ENCODE measurements around the gene GREB1L.

The GREB1L gene

DNA sequence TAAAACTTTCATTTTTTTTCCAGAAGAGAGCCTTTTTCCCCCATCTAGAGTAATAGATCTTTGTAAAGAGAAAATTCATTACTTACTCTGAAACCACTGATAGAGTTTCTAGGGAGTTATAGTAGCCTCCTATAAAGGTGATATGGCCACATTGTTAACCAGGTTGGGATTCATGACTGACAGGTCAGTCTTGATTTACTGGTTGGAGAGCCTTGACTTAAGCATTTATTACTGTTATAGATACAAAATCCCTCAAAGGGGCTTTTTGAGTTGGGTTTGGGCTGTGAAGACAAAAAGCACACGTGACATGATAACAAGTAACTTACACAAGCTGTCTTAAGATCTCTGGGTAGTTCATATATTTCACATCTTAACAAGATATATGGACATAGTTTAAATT, 141.0 kb downstream of the GREB1L start:
- FAIRE-seq: no peak

DNA sequence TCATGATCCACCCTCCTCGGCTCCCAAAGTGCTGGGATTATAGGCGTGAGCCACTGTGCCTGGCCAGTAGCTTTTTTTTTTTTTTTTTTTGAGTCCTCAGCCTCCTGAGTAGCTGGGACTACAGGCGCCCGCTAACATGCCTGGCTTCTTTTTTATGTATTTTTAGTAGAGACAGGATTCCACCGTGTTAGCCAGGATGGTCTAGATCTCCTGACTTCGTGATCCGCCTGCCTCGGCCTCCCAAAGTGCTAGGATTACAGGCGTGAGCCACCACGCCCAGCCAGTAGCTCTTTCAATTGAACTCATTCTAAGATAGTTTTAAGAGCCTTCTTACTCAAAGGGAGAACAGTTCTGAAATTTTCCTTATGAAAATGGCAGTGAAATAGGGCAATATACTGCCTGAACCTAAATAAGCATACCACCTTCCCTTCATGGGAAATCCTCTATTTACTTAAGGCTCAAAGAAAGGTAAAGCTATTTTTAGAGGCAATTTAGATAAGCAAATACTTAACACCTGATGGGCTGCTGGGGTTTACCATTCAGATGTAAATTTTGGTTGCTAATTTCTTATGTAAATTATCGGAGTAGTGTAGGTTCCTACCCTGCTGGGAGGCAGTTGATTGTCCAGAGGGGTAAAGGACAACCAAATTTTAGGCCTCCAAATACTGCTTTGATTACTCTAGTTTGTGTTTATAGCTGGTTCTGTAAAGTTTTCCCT, 144.7 kb downstream of the GREB1L start:
- no peak for FAIRE-seq

DNA sequence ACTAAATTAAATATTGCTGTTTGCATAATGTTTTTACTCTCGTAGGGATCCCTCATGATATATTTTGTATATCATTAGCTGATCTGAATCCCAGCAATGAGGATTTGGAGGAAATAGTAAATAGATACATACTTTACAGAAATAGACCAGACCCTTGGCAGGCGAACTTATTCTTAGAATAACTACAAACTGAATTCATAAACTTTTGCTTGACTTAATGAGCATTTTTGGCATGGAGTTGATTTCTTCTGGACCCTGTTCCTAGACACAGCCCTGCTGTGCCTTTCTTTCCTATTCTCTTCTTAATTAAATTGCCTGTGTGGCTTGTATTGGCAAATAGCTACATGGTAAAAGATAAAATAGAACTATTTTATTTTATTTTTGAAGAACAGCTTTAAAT, 145.9 kb downstream of the GREB1L start:
- no peak for FAIRE-seq

DNA sequence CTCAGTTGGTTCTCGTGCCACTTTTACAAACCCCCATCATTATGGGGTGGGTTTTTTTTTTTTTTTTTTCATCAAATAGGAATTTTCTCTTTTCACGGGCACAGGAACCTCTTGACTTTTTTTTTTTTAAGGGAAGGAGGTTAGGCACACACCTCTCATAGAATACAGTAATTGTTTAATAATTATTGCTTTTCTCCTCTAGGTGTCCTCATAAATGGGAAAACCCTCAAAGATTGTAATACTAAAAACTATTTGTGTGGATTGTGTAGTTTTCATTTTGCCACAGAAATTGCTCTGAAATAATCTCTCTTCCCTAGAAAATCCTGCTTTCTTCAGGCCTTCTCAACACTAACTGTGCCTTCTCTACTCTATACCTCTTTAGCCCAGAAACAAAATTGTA, 147.3 kb downstream of the GREB1L start:
- FAIRE-seq: no peak

DNA sequence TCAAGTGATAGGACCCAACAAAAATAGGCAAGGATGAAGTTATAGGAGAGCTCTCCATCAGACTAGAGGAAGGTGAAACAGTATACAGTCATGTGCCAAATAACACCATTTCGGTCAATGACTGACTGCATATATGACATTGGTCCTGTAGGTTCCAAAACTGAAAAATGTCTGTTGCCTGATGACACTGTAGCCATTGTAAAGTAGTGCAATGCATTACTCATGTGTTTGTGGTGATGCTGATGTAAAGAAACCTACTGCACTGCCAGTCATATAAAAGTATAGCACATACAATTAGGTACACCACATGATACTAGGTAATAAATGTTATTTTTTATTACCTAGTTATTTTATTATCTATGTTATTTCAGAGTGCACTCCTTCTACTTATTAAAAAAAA, 147.9 kb downstream of the GREB1L start:
- no peak for FAIRE-seq

DNA sequence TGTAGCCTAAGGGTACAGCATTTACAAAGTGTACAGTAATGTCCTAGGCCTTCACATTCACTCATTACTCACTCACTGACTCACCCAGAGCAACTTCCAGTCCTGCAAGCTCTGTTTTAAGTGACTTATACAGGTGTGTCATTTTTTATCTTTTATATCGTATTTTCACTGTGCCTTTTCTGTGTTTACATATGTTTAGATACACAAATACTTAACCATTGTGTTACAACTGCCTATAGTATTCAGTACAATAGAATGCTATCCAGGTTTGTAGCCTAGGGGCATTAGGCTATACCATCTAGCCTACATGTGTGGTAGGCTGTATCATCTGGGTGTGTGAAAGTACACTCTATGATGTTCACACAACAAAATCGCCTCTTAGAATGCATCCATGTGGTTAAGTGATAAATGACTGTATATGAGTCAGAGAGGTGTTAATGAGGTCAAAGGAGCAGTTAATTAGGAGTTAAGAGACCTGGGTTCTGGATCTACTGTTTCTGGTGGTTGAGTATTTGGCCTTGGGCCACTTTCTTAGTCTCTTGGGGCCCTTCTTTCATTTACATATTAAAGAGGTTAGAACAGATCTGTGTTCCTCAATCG, 149.1 kb downstream of the GREB1L start:
- no peak for FAIRE-seq

DNA sequence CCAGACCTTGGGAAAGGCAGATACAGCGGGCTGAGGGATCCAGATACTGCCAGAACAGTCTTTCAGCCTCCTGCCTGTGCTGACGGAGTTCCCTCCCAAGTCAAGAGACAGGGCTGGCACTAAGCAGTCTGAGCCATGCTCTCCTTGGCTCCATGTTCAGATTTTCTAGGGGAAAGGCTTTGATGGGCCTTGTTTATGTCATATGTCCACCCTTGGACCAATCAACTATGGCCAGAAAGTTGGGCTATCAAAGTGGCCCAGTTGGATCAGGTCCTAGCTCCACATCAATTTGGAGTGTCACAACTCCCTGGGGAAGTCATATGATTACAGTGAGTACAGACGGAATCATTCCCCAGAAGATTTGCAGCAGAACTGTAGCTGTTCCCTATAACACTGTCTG, 152.0 kb downstream of the GREB1L start:
- no peak for FAIRE-seq

DNA sequence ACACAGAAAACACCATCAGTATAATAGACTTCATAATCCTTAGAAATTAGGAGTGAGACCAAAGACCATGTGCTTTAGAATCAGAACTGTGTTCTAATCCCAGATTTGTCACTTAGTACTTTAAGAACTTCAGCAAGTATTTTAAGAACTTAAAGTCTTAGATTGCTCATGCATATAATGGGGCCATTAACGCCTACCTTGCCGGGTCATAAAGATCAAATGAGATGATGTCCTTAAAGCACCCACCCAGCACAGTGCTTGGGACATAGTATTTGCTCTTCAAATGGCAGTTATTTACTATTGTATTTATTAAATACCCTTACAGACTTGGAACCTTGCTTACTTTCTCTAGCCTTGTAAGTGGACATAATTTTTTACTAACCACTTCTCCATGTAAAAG, 156.1 kb downstream of the GREB1L start:
- no peak for FAIRE-seq

DNA sequence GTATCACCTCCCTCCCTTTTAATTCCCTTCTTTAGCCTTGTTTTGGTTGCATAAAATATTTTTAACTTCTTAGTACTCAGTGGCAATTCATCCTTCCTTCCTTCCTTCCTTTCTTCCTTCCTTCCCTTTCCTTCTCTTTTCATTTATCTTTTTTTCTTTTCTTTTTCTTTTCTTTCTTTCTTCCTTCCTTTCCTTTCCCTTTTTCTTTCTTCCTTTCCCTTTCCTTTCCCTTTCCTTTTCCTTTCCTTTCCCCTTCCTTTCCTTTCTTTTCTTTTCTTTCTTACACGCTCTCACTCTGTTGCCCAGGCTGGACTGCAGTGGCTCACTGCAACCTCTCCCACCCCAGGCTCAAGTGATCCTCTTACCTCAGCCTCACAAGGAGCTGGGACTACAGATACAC, 160.2 kb downstream of the GREB1L start:
- FAIRE-seq: no peak

DNA sequence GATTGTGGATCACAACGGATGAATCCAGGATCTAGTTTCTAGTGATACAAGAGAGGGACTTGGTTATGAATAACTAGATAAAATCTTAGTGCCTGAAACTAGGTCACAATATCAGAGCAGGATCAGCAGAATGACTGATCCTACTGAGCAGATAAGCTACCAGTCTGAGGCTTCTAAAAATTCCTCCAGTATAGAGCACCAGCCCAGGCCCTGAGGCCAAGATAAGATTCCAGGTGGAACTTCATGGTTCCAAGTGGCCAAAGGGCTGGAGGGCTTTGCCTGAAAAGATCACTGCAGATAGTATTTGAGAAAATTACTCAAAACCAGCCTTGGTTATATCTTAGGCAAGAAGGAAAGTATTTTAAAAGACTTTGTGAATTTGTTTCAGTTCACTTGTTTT, 162.4 kb downstream of the GREB1L start:
- FAIRE-seq: no peak

DNA sequence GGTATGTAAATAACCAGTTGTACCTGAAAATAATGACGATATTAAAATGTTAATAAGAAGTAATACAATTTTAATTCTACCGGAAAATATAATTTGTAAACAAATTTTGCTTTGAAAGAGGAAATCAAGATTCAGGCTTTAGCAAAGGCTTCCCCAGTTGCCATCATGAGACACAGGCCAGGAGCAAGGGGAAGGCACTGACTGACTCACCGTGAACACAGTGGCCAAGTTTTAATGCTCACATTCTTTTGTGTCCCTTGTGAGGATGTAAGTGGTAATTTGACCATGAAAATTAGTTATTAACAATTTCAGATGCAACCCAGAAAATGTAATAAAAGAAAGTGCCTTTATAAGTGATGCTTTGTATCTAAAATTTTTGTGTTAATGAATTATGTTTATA, 164.1 kb downstream of the GREB1L start:
- FAIRE-seq: no peak

DNA sequence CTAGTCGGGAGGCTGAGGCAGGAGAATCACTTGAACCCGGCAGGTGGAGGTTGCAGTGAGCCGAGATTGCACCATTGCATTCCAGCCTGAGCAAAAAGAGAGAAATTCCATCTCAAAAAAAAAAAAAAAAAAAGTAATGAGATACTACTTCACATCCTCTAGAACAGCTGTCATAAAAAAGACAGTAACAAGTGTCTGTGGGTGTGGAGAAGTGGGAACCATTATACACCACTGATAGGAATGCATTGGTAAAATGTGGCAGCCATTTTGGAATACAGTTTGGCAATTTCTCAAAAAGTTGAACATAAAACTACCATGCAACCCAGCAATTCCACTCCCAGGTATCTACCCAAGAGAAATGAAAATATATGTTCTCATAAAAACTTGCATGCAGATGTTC, 166.6 kb downstream of the GREB1L start:
- FAIRE-seq: no peak

DNA sequence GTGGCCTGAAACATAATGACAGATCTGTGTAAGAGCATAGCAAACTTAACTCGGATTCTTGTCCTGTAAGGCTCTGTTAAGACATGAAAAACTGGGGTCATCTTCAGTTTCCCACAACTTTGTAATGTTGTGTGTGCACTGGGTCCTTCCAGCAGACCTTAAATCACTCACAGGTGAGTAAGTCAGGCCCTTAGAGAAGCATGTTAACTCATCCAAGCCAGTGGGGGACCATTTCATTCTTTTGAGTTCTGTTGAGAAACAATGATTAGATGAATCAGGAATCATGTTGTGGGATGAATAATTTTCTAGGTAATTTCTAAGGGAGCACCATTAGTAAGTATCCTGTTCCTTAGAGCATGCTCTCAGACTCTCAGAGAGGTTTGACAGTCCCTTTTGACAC, 191.4 kb downstream of the GREB1L start:
- FAIRE-seq: no peak

DNA sequence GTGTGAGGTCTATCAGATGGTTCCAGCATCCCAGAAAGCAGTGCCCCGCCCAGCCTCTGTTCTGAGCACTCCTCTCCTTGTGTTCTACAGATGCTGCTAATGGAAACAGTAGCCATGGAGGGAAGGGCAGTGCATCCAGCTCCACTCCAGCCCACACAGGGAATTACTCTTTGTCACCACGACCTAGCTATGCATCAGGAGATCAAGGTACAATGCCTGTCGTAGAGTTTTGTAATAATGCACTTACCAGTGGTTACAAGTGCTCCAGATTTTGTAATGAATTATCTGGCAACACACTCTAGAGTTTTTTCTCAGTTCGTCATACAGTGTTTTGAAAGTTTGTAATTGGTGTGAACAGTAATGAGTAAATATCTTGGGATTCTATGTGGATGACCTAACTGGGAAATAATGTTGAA, 197.4 kb downstream of the GREB1L start:
- FAIRE-seq: no peak

DNA sequence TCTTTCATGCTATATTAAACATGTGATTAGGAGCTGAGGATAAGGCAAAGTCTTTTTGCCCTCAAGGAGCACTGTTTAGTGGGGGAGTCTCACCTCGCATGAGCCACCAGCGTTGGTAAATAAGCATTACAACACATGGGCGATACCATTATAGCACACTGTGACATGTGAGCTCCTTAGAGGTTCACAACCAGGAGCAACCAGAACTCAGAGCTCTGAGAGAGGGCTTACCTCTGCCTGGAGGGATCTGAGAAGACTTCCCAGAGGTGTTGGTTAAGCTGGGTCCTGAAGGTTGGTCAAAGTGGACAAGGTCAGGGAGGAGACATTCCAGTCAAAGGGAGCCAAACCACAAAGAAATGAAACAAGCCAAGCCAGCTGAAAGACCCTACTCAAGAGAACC, 199.6 kb downstream of the GREB1L start:
- FAIRE-seq: no peak

DNA sequence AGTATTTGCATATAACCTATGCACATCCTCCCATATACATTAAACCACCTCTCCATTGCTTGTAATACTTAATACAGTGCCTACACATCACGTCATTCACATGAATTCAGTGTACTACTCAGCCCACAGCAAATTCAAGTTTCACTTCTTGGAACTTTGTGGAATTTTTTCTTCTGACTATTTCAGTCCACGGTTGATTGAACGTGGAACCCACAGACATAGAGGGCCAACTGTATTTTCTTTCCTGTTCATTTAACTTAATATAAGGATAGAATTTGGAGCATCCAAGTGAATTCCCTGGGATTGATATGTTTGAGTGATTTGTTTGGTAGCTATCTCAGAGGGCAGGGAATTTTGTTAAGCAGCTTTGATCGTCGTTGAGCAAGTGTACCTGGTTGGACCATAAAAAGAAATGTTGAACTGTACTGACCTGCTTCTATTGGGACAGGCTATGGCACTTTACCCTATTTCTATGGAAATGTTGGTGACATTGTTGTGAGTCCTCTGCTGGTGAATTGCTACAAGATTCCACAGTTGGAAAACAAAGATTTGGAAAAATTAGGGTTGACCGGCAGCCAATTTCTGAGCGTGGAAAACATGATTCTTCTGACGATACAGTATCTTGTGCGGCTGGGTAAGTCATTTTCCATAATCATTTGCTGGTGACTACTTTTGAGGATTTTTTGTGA, 201.9 kb downstream of the GREB1L start:
- FAIRE-seq: no peak

DNA sequence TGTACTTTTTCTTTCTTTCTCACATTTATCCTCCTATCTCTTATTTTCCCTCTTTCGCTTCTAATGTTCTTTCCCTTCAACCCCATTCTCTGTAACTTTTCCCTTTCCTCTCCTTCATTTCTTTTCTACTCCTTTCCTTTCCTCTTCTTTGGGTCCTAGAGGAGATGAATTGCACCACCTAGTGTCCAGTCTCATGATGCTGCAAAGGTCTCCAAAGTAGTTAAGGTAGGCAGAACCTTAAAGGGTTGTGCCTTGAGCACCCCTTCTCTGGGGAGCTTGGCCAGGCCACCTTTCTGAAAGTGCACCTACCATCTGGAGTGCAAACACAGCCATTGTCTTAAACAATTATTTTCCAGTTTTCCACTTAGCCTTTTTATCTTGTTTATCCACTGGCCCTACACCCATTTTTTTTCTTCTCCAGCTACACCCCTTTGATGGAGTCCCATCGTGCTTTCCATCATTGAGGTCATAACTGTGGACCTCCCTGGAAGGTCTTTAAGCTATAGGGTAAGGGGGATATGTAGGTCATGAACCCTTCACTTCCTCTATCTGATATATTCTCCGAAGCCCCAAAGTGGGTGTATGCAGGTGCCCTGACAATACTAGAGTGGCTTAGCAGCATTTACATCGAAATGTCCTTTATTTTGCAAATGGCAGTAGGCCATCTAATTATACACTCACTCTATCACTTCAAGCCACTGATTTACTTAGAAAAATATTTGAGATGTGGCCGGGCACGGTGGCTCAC, 202.6 kb downstream of the GREB1L start:
- FAIRE-seq: no peak

DNA sequence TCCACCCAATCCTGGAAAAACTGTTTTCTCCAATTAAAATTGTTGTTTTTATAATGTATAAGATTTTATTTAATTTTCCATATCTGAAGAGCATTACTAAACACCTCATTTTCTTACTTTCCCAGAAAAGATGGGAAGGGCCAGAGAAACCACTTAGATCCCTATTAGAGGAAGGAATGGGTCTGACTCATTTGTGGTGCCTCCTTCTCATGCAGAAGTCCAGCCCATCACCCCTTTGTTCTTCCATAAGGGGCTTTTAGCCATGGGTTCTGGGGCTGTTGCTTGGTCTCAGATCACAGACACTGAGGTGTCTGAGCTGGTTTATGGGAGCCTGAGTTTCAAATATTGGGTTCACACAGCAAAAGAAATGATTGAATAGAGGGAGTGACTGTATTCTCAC, 206.3 kb downstream of the GREB1L start:
- no peak for FAIRE-seq

DNA sequence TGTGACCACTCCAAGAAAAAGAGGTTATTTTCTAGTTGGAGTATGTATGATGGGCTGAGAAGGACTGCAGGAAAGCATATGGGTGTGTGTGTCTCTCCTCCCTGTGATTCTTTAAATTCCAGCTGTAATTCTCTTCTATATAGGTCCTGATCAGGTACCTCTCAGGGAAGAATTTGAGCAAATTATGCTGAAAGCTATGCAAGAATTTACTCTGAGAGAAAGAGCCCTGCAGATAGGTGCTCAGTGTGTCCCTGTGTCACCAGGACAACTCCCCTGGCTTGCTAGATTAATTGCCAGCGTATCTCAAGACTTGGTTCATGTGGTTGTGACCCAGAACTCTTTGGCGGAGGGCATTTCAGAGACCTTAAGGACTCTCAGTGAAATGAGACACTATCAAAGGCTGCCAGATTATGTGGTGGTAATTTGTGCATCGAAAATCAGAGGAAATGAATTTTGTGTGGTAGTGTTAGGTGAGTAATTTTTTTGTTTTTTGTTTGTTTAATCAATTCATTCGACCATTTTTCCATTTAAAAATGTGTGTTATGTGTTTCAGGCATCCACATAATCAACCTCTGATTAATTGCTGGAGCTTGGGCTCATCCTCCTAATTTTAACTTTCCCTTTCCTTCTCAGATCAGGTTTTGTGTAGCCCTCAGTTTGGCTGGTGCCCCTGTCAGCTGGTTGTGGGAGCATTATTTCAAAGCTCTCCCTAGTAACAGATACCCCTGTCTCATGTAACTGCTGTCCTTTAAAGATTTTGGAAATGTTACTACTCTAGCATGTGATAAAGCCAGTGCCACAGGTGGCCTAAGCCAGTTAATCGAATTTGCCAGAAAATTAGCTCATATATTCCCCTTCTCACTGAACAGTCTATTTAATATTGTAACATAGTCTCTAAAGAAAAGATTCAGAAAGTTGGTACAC, 207.6 kb downstream of the GREB1L start:
- FAIRE-seq: no peak

DNA sequence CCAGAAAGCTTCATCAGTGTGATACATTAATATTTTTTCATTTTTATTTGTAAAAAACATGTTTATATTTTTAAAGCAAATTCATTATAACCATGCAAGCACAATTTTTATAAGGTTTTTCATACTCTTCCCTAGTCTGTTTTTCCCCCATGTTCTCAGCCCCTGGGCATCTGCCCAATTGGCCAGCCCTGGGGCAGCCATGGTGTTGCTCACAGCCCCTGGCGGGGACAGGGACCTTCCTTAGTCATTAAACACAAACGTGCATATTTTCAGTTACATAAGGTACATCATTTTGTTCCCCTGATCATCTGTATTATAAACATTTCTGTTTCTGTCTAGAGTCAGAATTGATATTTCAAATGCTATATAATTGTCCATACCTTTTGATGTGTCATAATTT, 208.5 kb downstream of the GREB1L start:
- no peak for FAIRE-seq

DNA sequence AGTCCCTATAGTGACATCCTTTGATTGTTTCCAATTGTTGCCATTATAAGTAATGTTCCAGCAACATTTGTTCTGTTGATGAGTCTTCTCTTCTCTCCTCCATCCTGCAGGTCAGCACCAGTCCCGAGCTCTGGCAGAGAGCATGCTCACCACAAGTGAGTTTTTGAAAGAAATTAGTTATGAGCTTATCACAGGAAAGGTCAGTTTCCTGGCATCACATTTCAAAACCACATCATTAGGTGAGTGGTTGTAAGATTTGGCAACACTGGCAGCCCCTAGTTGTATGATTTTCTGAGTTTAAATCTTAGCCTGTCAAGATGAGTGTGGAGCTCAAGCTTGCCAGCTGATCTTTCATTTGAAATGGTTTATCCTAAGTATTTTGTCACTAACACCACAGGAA, 208.9 kb downstream of the GREB1L start:
- FAIRE-seq: no peak

DNA sequence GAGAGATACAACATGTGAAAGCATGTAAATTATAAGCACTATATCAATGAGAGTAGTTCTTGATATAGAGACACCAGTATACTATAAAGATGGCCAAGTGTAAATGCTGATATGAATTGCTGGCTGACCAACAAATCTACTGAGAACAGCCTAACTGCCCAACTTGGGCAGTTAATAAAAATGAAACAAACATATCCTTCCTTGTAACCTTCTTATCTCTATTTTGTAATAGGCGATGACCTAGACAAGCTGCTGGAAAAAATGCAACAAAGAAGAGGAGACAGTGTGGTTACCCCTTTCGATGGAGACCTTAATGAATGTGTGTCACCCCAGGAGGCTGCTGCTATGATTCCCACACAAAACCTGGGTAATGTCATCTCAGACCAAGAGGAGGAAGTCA, 209.8 kb downstream of the GREB1L start:
- no peak for FAIRE-seq
